ENCODE measurements around the gene PREX1. TPM values are rescaled to one million over a fixed set of nuclear protein-coding genes. Genes with fewer than 3 reads are reported as not detected.

Gene PREX1
- total and polyA plus RNA-seq, 2 of the 4 experiments (the other 2 are of a cell fraction), result 0.67 to 0.72 TPM

- H2AK9ac ChIP-seq (replicated peaks; ENCODE audit: low read depth, low read length, poor library complexity), result no peak overlapping the region
- no peak overlapping the region for H3K4ac ChIP-seq (ENCODE audit: low read depth, low read length)
- in situ Hi-C loops (cut with MboI; ENCODE audit: low sequenced_read_pairs) (no loop called here), intact Hi-C loops (cut with micrococcal nuclease) (no loop called here), dilution Hi-C loops (cut with HindIII; ENCODE audit: low sequenced_read_pairs, unreplicated experiment) (no loop called here)
- H3K4me2 ChIP-seq (ENCODE audit: low read depth, low read length), result no peak overlapping the region
- no peak overlapping the region for H4K5ac ChIP-seq (ENCODE audit: low read depth, low read length)
- H3K18ac ChIP-seq (ENCODE audit: low read depth, low read length), result no peak overlapping the region
- H3K36me3 ChIP-seq (ENCODE audit: control insufficient read depth, insufficient read depth, low read length), result no peaks in the 10 kb centered on the region
- H3K56ac ChIP-seq (ENCODE audit: extremely low read depth, insufficient read depth, low read length), result no peak overlapping the region
- H3K9me1 ChIP-seq (ENCODE audit: insufficient read depth, low read length), result no peaks in the 10 kb centered on the region
- H3K14ac ChIP-seq (replicated peaks; ENCODE audit: low read depth, low read length), result no peak overlapping the region
- no peak overlapping the region for H4K8ac ChIP-seq (ENCODE audit: low read depth in 2 of 2, low read length in 2 of 2)
- H2AFZ ChIP-seq (replicated peaks; ENCODE audit: low read length, poor library complexity), result no peak overlapping the region
- H2BK5ac ChIP-seq (ENCODE audit: low read depth, low read length, poor library complexity, severe bottlenecking), result no peak overlapping the region
- TF ChIP-seq CTCF (conservative IDR thresholded peaks at IDR 0.05; ENCODE audit: low read depth, low read length), result no peak
- H2AK5ac ChIP-seq (ENCODE audit: low read depth, low read length), result no peak overlapping the region
- no peak overlapping the region for H3K4me3 ChIP-seq (ENCODE audit: insufficient read depth, low read depth, low read length)
- no peak overlapping the region for H4K91ac ChIP-seq (ENCODE audit: insufficient read depth, low read depth, low read length)
- 90% methylated on average over 4 of the region's 9 CpGs; no CpG with 5 or more reads in 1 of the 2 experiments for WGBS, 2 experiments (ENCODE audit: extremely low coverage in 2 of 2, insufficient read length in 1 of 2)
- ChIA-PET POLR2A (ENCODE audit: unreplicated experiment) (no interaction called here), CTCF (no interaction called here)
- BruUV-seq (replicated peaks), result no TSS peak
- ATAC-seq (ENCODE audit: low read depth), result no peak
- no peak overlapping the region for H2BK15ac ChIP-seq (ENCODE audit: low read depth, low read length)
- no peaks in the 10 kb centered on the region for H3K4me1 ChIP-seq (ENCODE audit: control insufficient read depth, insufficient read depth, low read length)
- no peak overlapping the region for H2BK20ac ChIP-seq (ENCODE audit: low read depth, low read length)
- no peaks in the 10 kb centered on the region for H4K20me1 ChIP-seq (ENCODE audit: insufficient read depth, low read length)
- H3K27me3 ChIP-seq (ENCODE audit: control insufficient read depth, insufficient read depth, low read length), result peaks cover 3% of the 10 kb centered on the region; the same call in 1 of the 2 replicates
- H3K9me3 ChIP-seq (ENCODE audit: control insufficient read depth, insufficient read depth, low read length), result no peaks in the 10 kb centered on the region
- H2BK120ac ChIP-seq (ENCODE audit: low read depth, low read length), result no peak overlapping the region
- no peak overlapping the region for H3K27ac ChIP-seq (ENCODE audit: insufficient read depth, low read length)
- no peak for DNase-seq
- no peaks in the 10 kb centered on the region for H3K79me1 ChIP-seq (ENCODE audit: low read depth in 1 of 2, low read length in 2 of 2)
- no peak overlapping the region for H3K23ac ChIP-seq (ENCODE audit: low read depth, low read length)
- no peak overlapping the region for H3K9ac ChIP-seq (ENCODE audit: low read depth, low read length)
Measured at GRCh38 chr20:48741669-48742068, 86.1 kb downstream of the PREX1 start.
